BLaER1 (cell line): ENCODE results near the gene SLIT3.

Experiments used
- H3K27ac ChIP-seq: shearing (Covaris generic); formaldehyde crosslinking; 2 replicates; pipeline ENCODE4 v1.8.1; 2022
- H3K27me3 ChIP-seq: shearing (Covaris generic); formaldehyde crosslinking; 2 replicates; pipeline ENCODE4 v1.8.1; 2022
- H3K36me3 ChIP-seq: shearing (Covaris generic); formaldehyde crosslinking; 2 replicates; pipeline ENCODE4 v1.8.1; 2022
- H3K4me1 ChIP-seq: shearing (Covaris generic); formaldehyde crosslinking; 2 replicates; pipeline ENCODE4 v1.8.1; 2022
- H3K4me2 ChIP-seq: shearing (Covaris generic); formaldehyde crosslinking; 2 replicates; pipeline ENCODE4 v1.8.1; 2022
- H3K4me3 ChIP-seq: shearing (Covaris generic); formaldehyde crosslinking; 2 replicates; pipeline ENCODE4 v1.8.1; 2022
- H3K9ac ChIP-seq: shearing (Covaris generic); formaldehyde crosslinking; 2 replicates; pipeline ENCODE4 v1.8.1; 2022
- H3K9me3 ChIP-seq: shearing (Covaris generic); formaldehyde crosslinking; 2 replicates; pipeline ENCODE4 v1.8.1; 2022
- H4K20me1 ChIP-seq: shearing (Covaris generic); formaldehyde crosslinking; 2 replicates; pipeline ENCODE4 v1.8.1; 2022
- Cebpa-rat ChIP-seq: shearing (Covaris generic); IDR thresholded peaks from 2 replicates; pipeline ENCODE4 v1.8.1; 2022

Gene SLIT3

GRCh38 chr5:169301386-169301934, 521 bp upstream of the SLIT3 start:
- H3K9ac ChIP-seq, result no peak overlapping the region
- H3K36me3 ChIP-seq, result no peaks in the 10 kb centered on the region
- H3K4me3 ChIP-seq, result no peak overlapping the region
- peaks cover 35% of the 10 kb centered on the region for H3K27me3 ChIP-seq
- H3K4me1 ChIP-seq, result no peaks in the 10 kb centered on the region
- H3K4me2 ChIP-seq, result no peak overlapping the region; the same call in 1 of the 2 replicates
- no peaks in the 10 kb centered on the region; the same call in 1 of the 2 replicates for H4K20me1 ChIP-seq
- no peak overlapping the region for H3K27ac ChIP-seq
- TF ChIP-seq Cebpa-rat, result no peak
- H3K9me3 ChIP-seq, result peaks cover 10% of the 10 kb centered on the region

- H3K9me3 ChIP-seq, result peaks cover 10% of the 10 kb centered on the region
- H3K4me3 ChIP-seq, result no peak overlapping the region
- H3K27ac ChIP-seq, result no peak overlapping the region
- no peaks in the 10 kb centered on the region for H3K36me3 ChIP-seq
- no peak overlapping the region for H3K9ac ChIP-seq
- TF ChIP-seq Cebpa-rat, result no peak
- no peaks in the 10 kb centered on the region; the same call in 1 of the 2 replicates for H4K20me1 ChIP-seq
- H3K4me1 ChIP-seq, result no peaks in the 10 kb centered on the region
- H3K27me3 ChIP-seq, result peaks cover 35% of the 10 kb centered on the region
- H3K4me2 ChIP-seq, result no peak overlapping the region
Measured at GRCh38 chr5:169299663-169300467, 1.1 kb downstream of the SLIT3 start.

GRCh38 chr5:169299191-169299662, 1.7 kb downstream of the SLIT3 start:
- H3K27me3 ChIP-seq, result peaks cover 35% of the 10 kb centered on the region
- no peaks in the 10 kb centered on the region for H3K4me1 ChIP-seq
- H3K9me3 ChIP-seq, result peaks cover 10% of the 10 kb centered on the region
- H3K27ac ChIP-seq, result no peak overlapping the region
- no peaks in the 10 kb centered on the region for H3K36me3 ChIP-seq
- no peak overlapping the region for H3K4me3 ChIP-seq
- no peak for TF ChIP-seq Cebpa-rat
- H4K20me1 ChIP-seq, result no peaks in the 10 kb centered on the region; the same call in 1 of the 2 replicates
- no peak overlapping the region for H3K4me2 ChIP-seq
- H3K9ac ChIP-seq, result no peak overlapping the region

- Histone ChIP-seq H3K4me3 (no peak overlapping the region), H3K36me3 (no peaks in the 10 kb centered on the region), H4K20me1 (no peaks in the 10 kb centered on the region; the same call in 1 of the 2 replicates), H3K9me3 (peaks cover 10% of the 10 kb centered on the region), H3K9ac (no peak overlapping the region), H3K27me3 (peaks cover 35% of the 10 kb centered on the region), H3K27ac (no peak overlapping the region), H3K4me2 (no peak overlapping the region), H3K4me1 (no peaks in the 10 kb centered on the region)
- TF ChIP-seq Cebpa-rat, result no peak
Measured at GRCh38 chr5:169298193-169298592, 2.7 kb downstream of the SLIT3 start.

- Histone ChIP-seq H3K27ac (no peak overlapping the region), H3K9me3 (peaks cover 10% of the 10 kb centered on the region), H3K4me1 (no peaks in the 10 kb centered on the region), H3K9ac (no peak overlapping the region), H4K20me1 (no peaks in the 10 kb centered on the region; the same call in 1 of the 2 replicates), H3K36me3 (no peaks in the 10 kb centered on the region), H3K4me2 (no peak overlapping the region), H3K27me3 (peaks cover 28% of the 10 kb centered on the region), H3K4me3 (no peak overlapping the region)
- TF ChIP-seq Cebpa-rat, result no peak
Measured at GRCh38 chr5:169296419-169297143, 4.4 kb downstream of the SLIT3 start.

- no peak overlapping the region for H3K9ac ChIP-seq
- no peaks in the 10 kb centered on the region for H3K36me3 ChIP-seq
- H3K27ac ChIP-seq, result no peak overlapping the region
- H3K4me1 ChIP-seq, result no peaks in the 10 kb centered on the region
- H3K27me3 ChIP-seq, result peaks cover 16% of the 10 kb centered on the region
- TF ChIP-seq Cebpa-rat, result no peak
- H3K9me3 ChIP-seq, result 0 out of 2 replicates have a peak, but pooled peaks cover 3% of the 10 kb centered on the region
- H3K4me2 ChIP-seq, result no peak overlapping the region
- no peaks in the 10 kb centered on the region for H4K20me1 ChIP-seq
- H3K4me3 ChIP-seq, result no peak overlapping the region
Measured at GRCh38 chr5:169295306-169295705, 5.6 kb downstream of the SLIT3 start.

GRCh38 chr5:169294621-169295020, 6.3 kb downstream of the SLIT3 start:
- Histone ChIP-seq H3K4me1 (no peaks in the 10 kb centered on the region), H3K4me3 (no peak overlapping the region), H3K9me3 (no peaks in the 10 kb centered on the region), H3K9ac (no peak overlapping the region), H3K4me2 (no peak overlapping the region), H3K27me3 (peaks cover 9% of the 10 kb centered on the region), H4K20me1 (no peaks in the 10 kb centered on the region), H3K36me3 (no peaks in the 10 kb centered on the region), H3K27ac (no peak overlapping the region)
- TF ChIP-seq Cebpa-rat, result no peak

- no peak for TF ChIP-seq Cebpa-rat
- H3K27ac ChIP-seq, result no peak overlapping the region
- H3K4me3 ChIP-seq, result no peak overlapping the region
- H3K9me3 ChIP-seq, result no peaks in the 10 kb centered on the region
- no peaks in the 10 kb centered on the region for H4K20me1 ChIP-seq
- H3K4me1 ChIP-seq, result no peaks in the 10 kb centered on the region
- no peaks in the 10 kb centered on the region for H3K36me3 ChIP-seq
- H3K9ac ChIP-seq, result no peak overlapping the region
- H3K4me2 ChIP-seq, result no peak overlapping the region
- H3K27me3 ChIP-seq, result no peaks in the 10 kb centered on the region
Measured at GRCh38 chr5:169291877-169292276, 9.1 kb downstream of the SLIT3 start.

GRCh38 chr5:169290895-169291294, 10.0 kb downstream of the SLIT3 start:
- Histone ChIP-seq H3K36me3 (no peaks in the 10 kb centered on the region), H3K9me3 (no peaks in the 10 kb centered on the region), H3K4me3 (no peak overlapping the region), H3K27ac (no peak overlapping the region), H3K27me3 (no peaks in the 10 kb centered on the region), H3K4me1 (no peaks in the 10 kb centered on the region), H3K9ac (no peak overlapping the region), H4K20me1 (no peaks in the 10 kb centered on the region), H3K4me2 (no peak overlapping the region)
- TF ChIP-seq Cebpa-rat, result no peak

- H4K20me1 ChIP-seq, result no peaks in the 10 kb centered on the region
- H3K4me3 ChIP-seq, result no peak overlapping the region
- H3K27ac ChIP-seq, result no peak overlapping the region
Measured at GRCh38 chr5:169289520-169289919, 11.4 kb downstream of the SLIT3 start.

More at GRCh38 chr5:169289520-169289919, 11.4 kb downstream of the SLIT3 start:
- Histone ChIP-seq H3K36me3 (no peaks in the 10 kb centered on the region), H3K9ac (no peak overlapping the region), H3K27me3 (no peaks in the 10 kb centered on the region), H3K9me3 (peaks cover 4% of the 10 kb centered on the region; the same call in 1 of the 2 replicates), H3K4me2 (no peak overlapping the region), H3K4me1 (no peaks in the 10 kb centered on the region)
- no peak for TF ChIP-seq Cebpa-rat
